Hippocampal formation (tissue), 2 donors: ENCODE data around the gene NCOR2.

Source experiments
- DNase-seq, 2 donors: peaks; one replicate each; lab custom pipeline; 2025; lab: John Stamatoyannopoulos, UW

NCOR2 gene

DNA sequence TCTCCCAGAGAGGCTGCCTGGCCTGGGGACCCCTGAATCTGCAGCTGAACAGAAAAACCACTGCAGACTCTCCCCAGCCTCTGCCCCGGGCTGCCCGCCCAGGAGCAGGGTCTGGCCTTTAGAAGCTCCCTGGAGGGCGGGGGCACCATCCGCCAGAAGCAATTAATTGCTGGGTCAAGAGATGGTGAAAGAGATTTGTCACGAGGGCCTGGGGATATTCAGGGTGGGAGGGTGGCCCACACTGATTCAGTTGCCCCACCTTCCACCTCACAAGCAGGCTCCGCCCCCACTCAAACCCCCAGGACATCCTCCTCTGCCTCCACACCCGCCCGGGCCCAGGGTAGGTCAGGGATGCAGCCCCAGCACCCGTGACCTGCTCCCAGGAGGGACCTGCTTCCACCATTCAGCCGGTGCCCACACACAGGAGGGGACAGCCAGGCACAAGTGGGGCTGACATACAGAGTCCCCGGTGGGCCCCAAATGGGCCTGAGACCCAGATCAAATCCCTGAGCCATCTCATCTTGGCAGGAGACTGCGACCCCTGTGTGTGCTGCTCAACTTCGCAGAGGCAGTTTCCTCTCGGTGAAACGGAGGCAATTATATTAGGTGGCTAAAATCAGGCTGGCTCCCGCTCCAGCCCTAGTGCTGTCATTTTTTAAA is 23.0 kb downstream of the NCOR2 start:
- DNase-seq, result no peak

DNA sequence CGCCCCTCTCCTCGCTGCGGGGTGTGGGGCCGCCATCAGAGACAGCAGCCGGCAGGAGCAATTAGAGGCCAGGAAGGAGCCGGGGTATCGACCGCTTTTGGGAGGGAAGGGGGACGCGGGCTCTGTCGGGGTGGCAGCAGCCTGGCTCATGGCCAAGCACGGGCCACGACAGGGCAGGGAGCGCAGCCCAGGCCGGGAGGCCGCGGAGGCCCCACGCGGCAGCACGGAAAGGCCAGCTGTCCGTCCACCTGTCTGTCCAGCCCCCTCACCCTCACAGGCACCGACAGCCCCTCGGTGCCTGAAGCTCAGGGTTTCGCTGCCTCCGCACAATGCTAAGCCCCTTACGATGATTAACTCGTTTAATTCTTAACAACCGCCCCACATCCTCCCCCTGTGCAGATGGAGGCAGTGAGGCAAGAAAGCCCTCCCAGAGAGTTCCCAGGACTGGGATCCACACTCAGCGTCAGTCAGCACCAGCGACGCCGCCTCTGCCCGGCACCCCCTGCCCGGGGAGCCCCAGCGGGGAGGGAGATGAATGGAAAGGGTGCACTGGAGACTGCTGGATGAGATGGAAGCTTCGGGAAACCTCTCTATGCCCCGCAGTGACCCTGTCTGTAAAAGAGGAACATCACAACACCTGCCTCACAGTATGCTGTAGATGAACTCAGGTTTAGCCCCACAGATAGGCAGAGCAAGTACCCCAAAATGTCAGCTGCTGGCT is 23.7 kb downstream of the NCOR2 start:
- DNase-seq, result no peak

DNA sequence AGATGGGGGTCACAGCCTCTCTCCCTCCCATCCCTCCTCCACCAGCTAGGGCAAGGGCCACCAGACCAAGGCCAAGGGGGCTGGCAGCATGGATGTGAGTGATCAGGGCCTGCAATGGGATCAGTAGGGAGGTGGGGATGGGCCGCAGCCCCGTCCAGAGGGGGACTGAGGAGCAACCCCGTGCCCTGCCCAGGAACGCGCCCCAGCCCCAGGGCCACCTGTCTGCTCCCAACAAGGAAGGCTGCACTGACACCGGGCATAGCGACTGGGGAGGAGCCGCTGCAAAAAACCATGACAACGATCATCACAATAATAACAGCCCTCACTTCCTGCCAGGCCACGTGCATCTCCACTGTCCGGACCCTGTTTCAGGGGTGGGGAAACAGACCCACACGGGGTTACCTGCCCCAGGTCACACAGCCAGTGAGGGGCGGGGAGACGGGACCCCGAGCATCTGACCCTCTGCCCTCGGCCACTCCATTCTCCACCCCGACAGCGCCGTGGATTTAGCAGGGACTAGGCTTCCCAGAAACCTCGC is 24.3 kb downstream of the NCOR2 start:
- DNase-seq, result no peak

DNA sequence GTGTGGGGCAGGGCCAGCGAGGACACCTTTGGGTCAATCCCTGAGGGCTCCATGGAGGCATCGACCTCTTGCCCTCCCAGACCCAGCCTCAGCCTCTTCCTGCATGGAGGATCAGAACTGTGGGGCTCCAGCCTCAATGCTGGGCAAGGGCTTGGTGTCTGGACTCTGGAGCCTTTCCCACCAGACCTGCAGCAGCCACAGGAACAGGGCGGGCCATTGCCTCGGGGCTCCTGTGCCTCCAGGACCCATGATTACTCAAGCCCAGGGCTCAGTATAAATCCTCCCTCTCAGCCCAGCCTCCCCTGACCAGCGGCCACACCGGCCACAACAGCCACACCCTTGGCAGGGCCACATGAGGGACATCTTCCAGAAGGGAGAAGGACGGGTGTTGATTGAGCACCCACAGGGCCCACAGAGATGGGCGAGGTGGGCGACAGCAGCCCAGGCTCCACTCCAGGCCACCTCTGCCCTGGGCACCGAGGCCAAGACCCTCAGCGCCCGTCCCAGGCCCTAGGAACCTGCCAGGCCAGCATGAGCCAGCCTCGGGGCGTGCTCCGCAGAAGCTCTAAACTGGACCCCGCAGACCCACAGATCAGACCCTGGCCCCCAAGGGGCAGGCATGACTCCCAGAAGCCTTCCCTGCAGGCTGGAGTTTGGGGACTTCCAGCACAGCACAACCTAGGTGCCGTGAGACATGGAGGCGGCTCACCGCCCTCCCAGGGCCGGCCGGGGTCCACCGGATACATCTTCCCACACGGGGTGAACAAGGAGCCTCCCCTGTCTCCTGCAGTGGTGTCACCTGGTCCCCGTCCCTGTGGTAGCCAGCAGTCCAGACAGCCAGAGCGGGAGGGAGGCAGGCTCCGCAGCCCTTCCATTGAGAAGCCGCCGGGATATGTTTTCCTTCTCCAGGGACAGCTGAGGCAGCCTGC is 25.1 kb downstream of the NCOR2 start:
- no peak for DNase-seq

DNA sequence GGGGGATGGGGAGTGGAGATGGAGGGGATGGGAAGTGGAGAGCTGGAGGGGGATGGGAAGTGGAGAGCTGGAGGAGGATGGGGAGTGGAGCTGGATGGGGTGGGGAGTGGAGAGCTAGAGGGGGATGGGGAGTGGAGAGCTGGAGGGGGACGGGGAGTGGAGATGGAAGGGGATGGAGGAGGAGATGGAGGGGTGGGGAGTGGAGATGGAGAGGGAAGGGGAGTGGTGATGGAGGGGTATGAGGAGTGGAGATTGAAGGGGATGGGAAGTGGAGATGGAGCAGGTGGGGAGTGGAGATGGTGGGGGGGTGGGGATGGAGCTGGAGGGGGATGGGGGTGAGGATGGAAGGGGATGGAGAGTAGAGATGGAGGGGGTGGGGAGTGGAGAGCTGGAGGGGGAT is 26.1 kb downstream of the NCOR2 start:
- no peak for DNase-seq

DNA sequence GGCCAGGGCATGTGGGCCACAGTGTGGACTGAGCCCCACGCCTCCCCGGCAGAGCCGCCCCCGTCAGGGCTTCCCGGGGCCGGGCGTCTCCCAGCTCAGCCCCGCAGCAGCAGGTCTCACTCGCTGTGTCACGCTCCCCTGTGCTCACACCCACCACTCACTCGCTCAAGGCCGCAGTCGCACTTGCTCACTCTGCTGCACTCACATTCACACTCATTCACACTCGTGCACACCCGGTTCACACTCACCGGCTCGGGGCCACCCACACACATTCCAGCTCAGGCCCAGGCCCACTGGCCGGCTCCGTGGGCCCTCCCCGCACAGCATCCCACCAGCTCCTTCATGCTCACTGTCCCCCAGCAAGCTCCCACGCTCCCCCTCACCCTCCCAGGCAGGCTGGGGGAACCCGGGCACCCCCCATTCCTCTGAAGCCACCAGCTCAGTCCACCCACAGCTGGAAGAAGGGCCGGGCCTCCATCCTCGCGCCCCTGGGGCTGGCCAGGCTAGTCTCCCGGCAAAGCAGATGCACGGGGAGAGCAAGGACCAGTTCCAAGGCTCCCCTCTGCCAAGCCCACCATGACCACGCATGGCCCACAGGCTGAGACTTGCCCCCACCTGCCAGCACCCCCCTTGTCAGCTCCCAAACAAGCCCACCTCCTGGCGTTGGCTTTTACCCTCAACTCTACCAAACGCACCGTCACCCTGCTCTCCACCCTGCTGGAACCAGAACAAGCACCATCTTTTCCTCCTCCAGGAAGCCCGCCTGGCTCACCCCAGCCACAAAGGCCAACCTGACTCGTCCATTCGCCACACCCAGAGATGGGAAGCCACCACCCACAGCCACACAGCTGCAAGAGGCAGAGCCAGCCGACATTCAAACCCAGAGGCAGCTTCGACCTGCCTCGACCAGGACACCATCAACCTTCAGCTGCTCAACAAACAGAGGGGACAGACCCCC is 28.0 kb downstream of the NCOR2 start:
- no peak for DNase-seq

DNA sequence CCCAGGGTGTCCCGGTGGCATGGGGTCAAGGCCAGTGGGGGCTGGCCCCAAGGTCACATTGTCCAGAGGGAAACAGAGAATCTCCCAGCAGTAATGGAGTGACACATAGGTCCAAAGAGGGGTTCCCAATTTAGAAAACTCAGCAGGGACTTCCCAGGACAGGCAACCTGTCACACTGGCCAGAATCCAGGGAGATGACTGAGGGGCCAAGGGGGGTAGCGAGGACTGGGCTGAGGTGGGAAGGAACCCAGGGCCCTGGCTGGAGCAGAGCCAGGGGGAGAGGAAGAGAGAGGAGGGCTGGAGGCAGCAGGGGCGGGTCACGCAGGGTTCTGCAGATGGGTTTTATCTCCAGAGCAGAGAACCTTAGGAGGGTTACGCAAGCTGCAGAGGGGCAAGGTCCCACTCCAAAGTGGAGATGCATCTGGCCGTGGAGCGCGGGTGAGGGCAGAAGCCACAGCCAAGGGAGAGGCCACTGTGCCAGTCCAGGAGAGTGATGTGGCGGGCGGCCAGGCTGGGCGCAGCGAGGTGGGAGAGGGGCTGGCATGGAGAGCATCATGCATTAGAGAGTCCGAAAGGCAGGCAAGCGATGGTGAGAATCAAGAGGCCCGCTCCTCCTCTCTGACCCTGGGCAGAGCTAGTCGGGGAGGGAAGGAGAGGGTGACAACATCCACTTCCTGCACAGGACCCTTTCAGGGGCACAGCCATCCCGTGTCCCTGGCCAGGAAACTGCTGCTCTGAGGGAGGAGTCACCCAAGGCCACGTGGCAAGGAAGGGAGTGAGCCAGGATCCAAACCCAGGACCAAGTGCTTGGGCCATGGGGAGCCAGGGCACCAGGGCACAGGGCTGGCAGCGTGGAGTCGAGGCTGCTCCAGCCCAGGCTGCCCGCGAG is 29.0 kb downstream of the NCOR2 start:
- DNase-seq, result no peak

DNA sequence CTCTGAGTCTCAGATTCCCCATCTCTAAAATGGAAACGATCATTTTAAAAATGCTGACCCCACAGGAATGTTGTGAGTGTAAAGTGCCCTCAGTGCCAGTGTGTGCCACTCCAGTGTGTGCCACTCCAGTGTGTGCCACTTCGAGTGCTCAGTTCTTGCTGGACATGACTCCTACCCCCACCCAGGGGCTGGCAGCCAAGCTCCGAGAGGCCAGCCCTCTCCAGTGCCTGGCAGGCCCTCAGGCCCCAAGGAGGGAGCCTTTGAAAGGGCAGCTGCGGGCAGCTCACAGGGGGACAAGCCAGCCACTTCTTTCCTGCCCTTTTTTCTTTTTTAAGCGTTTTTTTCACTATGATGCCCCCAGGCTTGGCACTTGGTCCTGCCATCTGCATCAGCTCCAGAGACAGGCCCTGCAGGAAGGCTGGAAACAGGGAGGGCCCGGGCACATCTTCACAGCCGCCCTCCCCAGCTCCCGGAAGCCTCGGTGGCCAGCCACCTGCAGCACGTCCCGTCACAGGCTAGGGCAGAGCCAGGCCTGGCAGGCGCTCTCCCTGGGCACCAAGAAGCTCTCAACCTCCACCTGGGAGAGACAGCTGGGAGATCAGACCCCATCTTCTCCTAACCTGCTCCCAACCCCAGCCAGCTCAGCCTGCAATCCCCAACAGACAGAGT is 29.8 kb downstream of the NCOR2 start:
- DNase-seq, result peak; percentile 66 to 67

DNA sequence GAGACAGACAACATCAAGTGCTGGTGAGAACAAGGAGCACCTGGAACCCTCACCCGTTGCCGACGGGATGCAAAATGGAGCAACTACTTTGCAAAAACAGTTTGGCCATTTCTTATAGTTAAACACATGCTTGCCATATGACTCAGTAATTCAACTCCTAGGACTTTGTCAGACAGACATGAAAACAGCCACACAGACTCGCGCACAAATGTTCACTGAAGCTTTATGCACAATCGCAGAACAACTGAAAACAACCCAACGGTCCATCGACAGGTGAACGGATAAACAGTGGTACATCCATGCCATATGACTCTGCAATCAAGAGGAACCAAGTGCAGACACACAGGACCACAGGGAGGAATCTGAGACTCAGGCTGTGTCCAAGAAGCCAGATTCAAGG is 30.8 kb downstream of the NCOR2 start:
- DNase-seq, result no peak

DNA sequence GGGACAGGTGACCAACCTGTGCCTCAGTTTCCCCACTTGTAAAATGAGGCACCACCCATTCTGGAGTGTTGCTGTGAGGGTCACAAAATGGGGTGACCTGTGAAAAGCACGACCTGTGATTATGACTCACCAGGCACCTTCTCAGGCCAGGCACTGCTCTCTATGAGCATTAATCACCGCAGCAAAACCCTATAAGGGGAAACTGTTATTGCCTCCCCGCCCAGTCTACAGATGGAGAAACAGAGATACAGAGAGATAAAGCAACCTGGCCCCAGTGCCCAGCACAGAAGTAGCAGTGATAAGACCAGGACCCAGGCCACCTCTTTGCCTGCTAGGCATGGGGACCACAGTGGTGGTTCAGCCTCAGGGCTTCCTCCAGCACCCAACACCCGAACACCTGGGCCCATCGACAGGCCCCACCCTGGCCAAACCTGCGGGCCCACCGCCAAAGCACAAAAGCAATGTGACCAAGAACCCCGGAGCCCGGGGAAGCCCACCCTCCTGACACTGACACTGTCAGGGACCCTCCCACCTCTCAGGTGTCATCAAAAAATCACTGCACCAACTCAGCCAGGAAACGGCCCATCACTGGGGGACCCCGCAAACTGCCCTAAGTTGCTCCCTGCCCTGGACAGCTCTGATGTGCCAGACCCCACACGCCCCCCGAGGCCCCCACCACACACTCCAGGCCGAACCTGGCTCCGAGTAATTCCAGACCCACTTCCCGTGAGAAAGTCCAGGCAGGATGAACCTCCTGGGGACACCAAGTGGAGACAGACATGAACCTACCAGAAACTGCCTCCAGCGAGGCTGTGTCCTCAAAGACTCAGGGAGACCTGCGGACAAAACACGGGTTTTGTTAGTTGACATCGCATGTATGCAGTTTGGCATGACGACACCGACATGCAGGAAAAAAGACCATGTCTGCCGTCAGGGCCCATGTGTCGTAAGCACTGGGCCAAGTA is 32.4 kb downstream of the NCOR2 start:
- DNase-seq, result no peak

DNA sequence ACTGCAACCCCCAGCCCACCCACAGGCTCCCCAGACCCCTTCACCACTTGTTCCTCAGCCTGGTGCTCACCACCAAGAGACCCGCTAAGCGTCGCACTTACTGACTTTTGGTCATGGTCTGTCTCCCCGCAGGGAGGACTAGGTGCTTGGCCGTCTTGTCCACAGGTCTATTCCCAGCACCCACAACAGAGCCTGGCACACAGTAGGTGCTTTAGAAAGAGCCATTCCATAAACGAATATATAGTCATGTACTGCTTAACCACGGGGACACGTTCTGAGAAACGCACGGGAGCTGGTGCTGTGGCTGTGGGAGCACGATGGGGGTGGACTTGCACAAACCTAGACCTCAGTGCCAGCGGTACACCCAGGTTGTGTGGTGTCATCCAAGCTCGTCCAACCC is 34.0 kb downstream of the NCOR2 start:
- no peak for DNase-seq

DNA sequence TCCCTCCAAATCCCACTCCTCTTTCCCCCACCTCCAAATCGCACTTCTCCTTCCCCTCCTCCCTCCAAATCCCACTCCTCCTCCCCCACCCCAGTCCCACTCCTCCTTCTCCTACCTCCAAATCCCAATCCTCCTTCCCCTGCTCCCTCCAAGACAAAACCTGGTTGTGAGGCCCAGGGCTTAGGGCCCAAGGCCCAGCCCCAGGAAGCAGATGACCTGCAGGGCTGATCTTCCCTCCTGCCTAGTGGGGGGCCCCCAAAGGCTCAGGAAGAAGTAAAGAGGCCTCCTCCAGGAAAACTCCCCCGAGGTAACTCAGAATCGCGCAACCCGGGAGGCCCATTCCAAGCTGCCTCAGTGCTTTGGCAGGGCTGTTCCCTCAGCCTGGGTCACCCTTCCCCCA is 34.4 kb downstream of the NCOR2 start:
- no peak for DNase-seq

DNA sequence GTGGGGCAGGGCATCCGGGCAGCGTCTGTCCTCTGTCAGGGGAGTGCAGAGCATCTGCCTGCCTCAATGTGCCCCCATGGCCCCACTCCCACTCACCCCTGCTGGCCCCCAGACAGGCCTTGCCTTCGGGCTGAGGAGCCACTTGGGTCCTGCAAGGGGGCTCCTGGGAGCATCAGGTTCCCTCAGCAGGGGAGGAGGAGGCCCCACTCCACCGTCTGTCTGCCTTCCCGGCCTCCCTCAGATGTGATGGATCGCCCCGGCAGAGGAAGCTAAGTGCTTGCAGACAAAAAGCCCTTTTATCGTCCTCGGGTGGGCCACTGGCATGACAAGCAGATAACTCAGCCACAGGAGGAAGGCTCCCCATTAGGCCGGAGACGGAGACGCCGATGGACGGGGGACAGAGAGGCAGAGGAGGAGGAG is 35.1 kb downstream of the NCOR2 start:
- no peak for DNase-seq

DNA sequence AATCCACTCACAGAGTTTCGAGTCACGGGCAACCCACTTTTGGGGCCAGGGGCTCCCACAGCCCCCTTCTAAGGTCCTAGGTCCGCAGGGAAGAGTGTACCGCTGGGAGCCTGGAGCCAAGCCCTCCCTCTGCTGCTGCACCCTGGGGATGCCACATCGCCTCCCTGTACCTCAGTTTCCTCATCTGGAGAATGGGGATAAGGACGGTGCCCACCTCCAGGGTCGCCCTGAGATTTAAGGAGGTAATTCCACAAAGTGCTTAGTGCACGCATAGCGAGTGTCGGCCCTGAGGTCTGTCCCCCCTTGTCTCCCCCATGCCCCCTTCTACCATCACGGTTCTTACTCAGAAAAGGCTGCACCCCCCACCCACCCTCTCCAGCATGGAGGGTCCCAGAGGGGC is 35.5 kb downstream of the NCOR2 start:
- no peak for DNase-seq

DNA sequence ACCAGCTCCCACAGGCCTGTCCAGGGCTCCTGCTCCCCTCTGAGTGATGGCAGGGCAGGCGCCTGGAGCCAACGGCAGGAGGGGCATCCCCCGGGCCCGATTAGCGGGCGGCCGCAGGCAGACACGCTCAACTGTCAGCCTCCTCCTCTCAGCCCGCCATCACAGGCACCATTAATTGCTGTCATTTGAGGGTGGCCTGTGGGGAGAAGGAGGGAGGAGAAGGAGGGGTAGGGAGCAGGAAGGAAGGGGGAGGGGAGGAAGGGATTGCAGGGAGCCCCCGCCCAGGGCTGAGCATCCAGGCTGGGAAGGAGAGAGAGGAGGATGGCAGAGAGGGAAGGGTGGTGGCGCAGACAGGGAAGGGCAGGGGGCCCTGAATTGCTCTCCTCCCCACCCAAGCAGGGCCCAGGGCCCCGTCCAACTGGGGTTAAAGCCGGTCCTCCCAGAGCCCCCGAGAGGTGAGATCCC is 36.1 kb downstream of the NCOR2 start:
- no peak for DNase-seq

DNA sequence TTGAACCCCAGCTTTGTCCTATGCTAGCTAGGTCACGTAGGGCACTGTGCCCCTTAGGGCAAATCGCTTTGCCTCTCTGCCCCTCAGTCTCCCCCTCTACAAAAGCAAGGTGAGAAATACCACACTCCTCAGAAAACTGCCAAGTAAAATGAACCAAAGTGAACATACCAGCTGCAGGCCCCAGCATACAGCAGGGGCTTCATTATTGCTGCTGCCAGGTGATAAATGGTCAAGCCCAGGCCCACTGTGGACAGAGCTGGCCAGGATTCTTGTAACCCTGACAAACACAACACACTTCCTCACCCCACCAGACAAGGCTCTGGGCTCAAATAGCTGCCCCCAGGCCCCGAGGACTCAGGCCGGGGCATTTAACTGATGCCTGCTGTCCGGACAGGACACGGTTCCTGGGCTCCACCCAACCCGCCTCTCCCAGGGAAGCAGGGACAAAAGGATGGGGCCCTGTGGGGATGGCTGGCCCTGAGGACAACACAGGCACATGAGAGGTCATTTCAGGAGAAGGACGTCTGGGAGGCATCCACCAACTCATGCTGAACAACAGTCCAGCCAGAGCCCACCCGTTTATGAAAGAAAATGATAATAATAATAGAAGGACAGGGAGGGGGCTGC is 36.7 kb downstream of the NCOR2 start:
- no peak for DNase-seq

DNA sequence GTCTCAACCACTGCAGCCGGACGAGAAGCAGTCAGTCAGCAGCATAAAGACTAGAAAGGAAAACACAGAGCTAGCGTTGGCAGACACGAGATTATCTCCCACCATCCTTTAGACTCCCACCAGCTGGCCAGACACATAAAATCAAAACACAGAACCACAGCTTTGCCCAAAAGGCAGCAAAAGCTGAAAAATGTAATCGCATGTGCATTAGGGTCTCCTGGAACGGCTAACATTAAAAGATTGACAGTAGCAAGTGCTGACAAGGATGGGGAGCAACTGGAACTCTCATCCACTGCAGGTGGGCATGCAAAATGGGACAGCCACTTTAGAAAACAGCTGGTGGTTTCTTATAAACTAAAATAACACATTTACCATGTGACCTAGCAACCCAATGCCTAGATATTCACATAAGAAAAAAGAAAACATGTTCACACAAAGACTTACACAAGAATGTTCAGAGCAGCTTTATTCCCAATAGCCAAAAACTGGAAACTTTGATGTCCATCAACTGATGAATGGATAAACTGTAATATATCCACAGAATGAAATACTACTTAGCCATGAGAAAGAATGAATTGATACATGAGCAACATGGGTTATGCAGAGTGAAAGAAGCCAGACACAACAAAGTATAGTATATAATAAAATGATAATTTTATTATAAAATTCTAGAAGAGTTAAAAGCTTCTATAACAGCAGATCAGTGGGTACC is 37.7 kb downstream of the NCOR2 start:
- DNase-seq, result no peak
